PC-9 (cell line): ENCODE results near the gene KLK12. TPM values are rescaled to one million over a fixed set of nuclear protein-coding genes. Genes with fewer than 3 reads are reported as not detected.
A peak's percentile ranks its signal among the peaks of the same experiment; 100 is the strongest.

Experiments used
- BruUV-seq: library from RNA; stranded (reverse); fragments of 400-500 nt; replicated peaks from 2 replicates; lab custom pipeline; 2021; lab: Mats Ljungman, UMichigan
- CTCF ChIA-PET: fragments of 300-600 bp; sonication (Branson Sonifier 250); formaldehyde crosslinking; loops from one replicate; lab custom pipeline; 2022; ENCODE audit warnings: antibody characterized with exemption; lab: Charles Lee
- POLR2A ChIA-PET: fragments of 300-600 bp; sonication (Branson Sonifier 250); formaldehyde crosslinking; loops from one replicate; lab custom pipeline; 2022; ENCODE audit warnings: antibody characterized with exemption; ENCODE audit not compliant: unreplicated experiment; lab: Charles Lee
- DNase-seq, 2 experiments: peaks; one replicate each; pipeline versions ENCODE4 v3.0.0 to v3.0.0-alpha.2; 2015 to 2022; ENCODE audit warnings: mixed read lengths in 1 of 2
- H2AFZ ChIP-seq: fragments of 200-600 bp; sonication (generic); 2 replicates; pipeline ENCODE4 v1.8.1; 2017; ENCODE audit warnings: antibody characterized with exemption
- H3F3A ChIP-seq: fragments of 200-600 bp; sonication (generic); 2 replicates; pipeline ENCODE4 v1.8.1; 2017; ENCODE audit warnings: antibody characterized with exemption, mild to moderate bottlenecking, low read depth; ENCODE audit not compliant: insufficient read depth
- H3K27ac ChIP-seq: fragments of 200-600 bp; sonication (generic); 2 replicates; pipeline ENCODE4 v1.6.1; 2016; ENCODE audit warnings: mixed run types
- H3K27me3 ChIP-seq: fragments of 200-600 bp; sonication (generic); 2 replicates; pipeline ENCODE4 v1.6.1; 2016; ENCODE audit warnings: low read depth, mixed run types; ENCODE audit not compliant: insufficient read depth
- H3K36me3 ChIP-seq: fragments of 200-600 bp; sonication (generic); 2 replicates; pipeline ENCODE4 v1.6.1; 2016; ENCODE audit warnings: low read depth, mixed run types
- H3K4me1 ChIP-seq: fragments of 200-600 bp; sonication (generic); replicated peaks from 2 replicates; pipeline ENCODE4 v1.6.1; 2016; ENCODE audit warnings: mixed run types; ENCODE audit not compliant: insufficient read depth
- H3K4me2 ChIP-seq: fragments of 200-600 bp; sonication (generic); 2 replicates; pipeline ENCODE4 v1.6.1; 2017; ENCODE audit warnings: mixed run types
- H3K4me3 ChIP-seq: fragments of 200-600 bp; sonication (generic); 2 replicates; pipeline ENCODE4 v1.6.1; 2016; ENCODE audit warnings: mixed run types
- H3K79me2 ChIP-seq: fragments of 200-600 bp; sonication (generic); 2 replicates; pipeline ENCODE4 v1.6.1; 2017; ENCODE audit warnings: low read depth, mixed run types
- H3K9me2 ChIP-seq: fragments of 200-600 bp; sonication (generic); 2 replicates; pipeline ENCODE4 v1.8.1; 2017; ENCODE audit warnings: mild to moderate bottlenecking; ENCODE audit not compliant: insufficient read depth
- H3K9me3 ChIP-seq: fragments of 200-600 bp; sonication (generic); 2 replicates; pipeline ENCODE4 v1.8.1; 2016; ENCODE audit warnings: low read depth; ENCODE audit not compliant: insufficient read depth
- H4K20me1 ChIP-seq: fragments of 200-600 bp; sonication (generic); 2 replicates; pipeline ENCODE4 v1.8.1; 2017; ENCODE audit not compliant: insufficient read depth
- CTCF ChIP-seq: fragments of 200-600 bp; sonication (generic); conservative IDR thresholded peaks from 2 replicates; pipeline ENCODE4 v1.6.1; 2017; ENCODE audit warnings: mixed run types, antibody characterized with exemption, mild to moderate bottlenecking, moderate library complexity
- EZH2 ChIP-seq: fragments of 200-600 bp; sonication (generic); IDR thresholded peaks from 2 replicates; pipeline ENCODE4 v1.8.0; 2017; ENCODE audit warnings: antibody characterized with exemption, low read depth
- intact Hi-C: fragments of 100-400 bp; cut with micrococcal nuclease; formaldehyde crosslinking; loops from one replicate; pipeline ENCODE4 v1.10.0; 2022; ENCODE audit not compliant: unreplicated experiment
- total RNA-seq: library from RNA; stranded (reverse); gene quantifications from 2 replicates; pipeline ENCODE4 v1.2.3, GENCODE V29; 2021

KLK12 gene
- total RNA-seq, 1 experiment from 2014 or later: not detected

- BruUV-seq: no TSS peak
- ChIA-PET POLR2A (interaction anchor here (0.6 to 0.7 kb wide), 2 partner anchors 11 to 47 kb away, joined by 3 to 4 read pairs; no protein-coding TSS in a partner anchor), CTCF (interaction anchor here (0.6 kb wide), 1 partner anchor 18 kb away, joined by 4 read pairs; no protein-coding TSS in a partner anchor)
- Histone ChIP-seq H3K4me2 (no peak overlapping the region), H2AFZ (no peak overlapping the region), H4K20me1 (no peaks in the 10 kb centered on the region), H3K4me3 (no peak overlapping the region), H3K27me3 (no peaks in the 10 kb centered on the region), H3K9me3 (no peaks in the 10 kb centered on the region), H3K36me3 (peaks cover 14% of the 10 kb centered on the region; the same call in 1 of the 2 replicates), H3K9me2 (no peaks in the 10 kb centered on the region; the same call in 1 of the 2 replicates), H3F3A (peaks cover 38% of the 10 kb centered on the region), H3K27ac (no peak overlapping the region), H3K4me1 (peaks cover 16% of the 10 kb centered on the region), H3K79me2 (peaks cover 26% of the 10 kb centered on the region)
- intact Hi-C loops: no loop called here
- DNase-seq: no peak
- TF ChIP-seq EZH2 (no peak), CTCF (no peak)
These were observed 36.1 kb downstream of the KLK12 start for GRCh38 chr19:50998686-50999085.

- DNase-seq: no peak
- BruUV-seq: no TSS peak
- ChIA-PET CTCF (no interaction called here), POLR2A (no interaction called here)
- H3F3A ChIP-seq: peaks cover 38% of the 10 kb centered on the region
- no peak overlapping the region for H3K4me3 ChIP-seq
- TF ChIP-seq EZH2 (no peak), CTCF (no peak)
- H3K27ac ChIP-seq: no peak overlapping the region
- no peak overlapping the region for H2AFZ ChIP-seq
- no peak overlapping the region for H3K4me2 ChIP-seq
- H3K79me2 ChIP-seq: peaks cover 26% of the 10 kb centered on the region
- intact Hi-C loops: no loop called here
- no peaks in the 10 kb centered on the region for H3K9me3 ChIP-seq
- peaks cover 22% of the 10 kb centered on the region for H3K4me1 ChIP-seq
- H3K36me3 ChIP-seq: peaks cover 14% of the 10 kb centered on the region; the same call in 1 of the 2 replicates
- H3K9me2 ChIP-seq: no peaks in the 10 kb centered on the region; the same call in 1 of the 2 replicates
- no peaks in the 10 kb centered on the region for H4K20me1 ChIP-seq
- H3K27me3 ChIP-seq: no peaks in the 10 kb centered on the region
These were observed 36.7 kb downstream of the KLK12 start for GRCh38 chr19:50998061-50998460.

GRCh38 chr19:50994129-50994528 is 40.7 kb downstream of the KLK12 start:
- intact Hi-C loops: no loop called here
- H3K9me3 ChIP-seq: no peaks in the 10 kb centered on the region
- TF ChIP-seq EZH2 (no peak), CTCF (no peak)
- H3K4me1 ChIP-seq: peaks cover 37% of the 10 kb centered on the region
- POLR2A ChIA-PET: no interaction called here
- no TSS peak for BruUV-seq
- H4K20me1 ChIP-seq: no peaks in the 10 kb centered on the region
- peak in 1 of 2 experiments; percentile 62 for DNase-seq
- H3K79me2 ChIP-seq: peaks cover 19% of the 10 kb centered on the region
- no peak overlapping the region for H3K4me2 ChIP-seq
- no peaks in the 10 kb centered on the region; the same call in 1 of the 2 replicates for H3K9me2 ChIP-seq
- peaks cover 18% of the 10 kb centered on the region; the same call in 1 of the 2 replicates for H3K36me3 ChIP-seq
- H3K4me3 ChIP-seq: no peak overlapping the region
- H2AFZ ChIP-seq: no peak overlapping the region
- H3F3A ChIP-seq: peaks cover 52% of the 10 kb centered on the region
- H3K27ac ChIP-seq: peak overlapping the region; percentile 99
- no peaks in the 10 kb centered on the region for H3K27me3 ChIP-seq
- CTCF ChIA-PET: no interaction called here
